B cell (primary cell): ENCODE measurements around the gene PIP4K2A. TPM values are rescaled to one million over a fixed set of nuclear protein-coding genes. Genes with fewer than 3 reads are reported as not detected.

ENCODE experiments used
- ATAC-seq: fragments of 200-7000 bp; cut with Tn5 transposase; one replicate; pipeline ENCODE4 v1.10.0; 2021; ENCODE audit warnings: low read depth, mild to moderate bottlenecking, moderate number of reproducible peaks, moderate library complexity
- CTCF ChIA-PET: fragments of 350-600 bp; sonication (Branson Sonifier 250); formaldehyde crosslinking; loops from one replicate; lab custom pipeline; 2021; ENCODE audit warnings: antibody characterized with exemption, inconsistent platforms; lab: Charles Lee
- POLR2A ChIA-PET: fragments of 350-600 bp; sonication (Branson Sonifier 250); formaldehyde crosslinking; loops from one replicate; lab custom pipeline; 2021; ENCODE audit warnings: antibody characterized with exemption; lab: Charles Lee
- DNase-seq: peaks from one replicate; pipeline ENCODE4 v3.0.0; 2013
- H2AFZ ChIP-seq: 2 replicates; pipeline ENCODE4 v1.6.1; 2012; ENCODE audit warnings: mild to moderate bottlenecking, low read depth, low read length; ENCODE audit not compliant: insufficient read depth, poor library complexity, severe bottlenecking
- H3K27ac ChIP-seq, 2 donors: 1 replicate in 1 of 2; 2 replicates in 1 of 2; pipeline ENCODE4 v1.5.1; 2012 to 2013; ENCODE audit warnings: low read length in 2 of 2, mild to moderate bottlenecking in 2 of 2, moderate library complexity in 1 of 2
- H3K27me3 ChIP-seq, 4 experiments: fragments of 200-600 bp in 1 of 4; sonication (generic) in 1 of 4; replicated peaks in 1 of 4; 1 replicate in 2 of 4; 2 replicates in 2 of 4; pipeline versions ENCODE4 v1.6.1 to v1.7.0; 2013 to 2016; ENCODE audit warnings: low read length in 3 of 4, mild to moderate bottlenecking in 2 of 4, mixed read lengths in 1 of 4, moderate library complexity in 1 of 4; ENCODE audit not compliant: insufficient read depth in 4 of 4, control insufficient read depth in 3 of 4; ENCODE audit errors: control extremely low read depth in 1 of 4
- H3K36me3 ChIP-seq, 2 experiments: replicated peaks in 1 of 2; 1 replicate in 1 of 2; 2 replicates in 1 of 2; pipeline versions ENCODE4 v1.6.1 to v1.7.1; 2013; ENCODE audit warnings: low read length in 1 of 2; ENCODE audit not compliant: insufficient read depth in 2 of 2, control insufficient read depth in 1 of 2; ENCODE audit errors: control extremely low read depth in 1 of 2, extremely low read depth in 1 of 2
- H3K4me1 ChIP-seq, 2 donors: fragments of 200-600 bp in 1 of 2; sonication (generic) in 1 of 2; 1 replicate in 1 of 2; 2 replicates in 1 of 2; pipeline versions ENCODE4 v1.5.1 to v1.6.1; 2013 to 2017; ENCODE audit warnings: low read length in 2 of 2; ENCODE audit not compliant: control insufficient read depth in 2 of 2, insufficient read depth in 2 of 2
- H3K4me2 ChIP-seq: replicated peaks from 2 replicates; pipeline ENCODE3; 2012; ENCODE audit warnings: mild to moderate bottlenecking, low read depth, low read length; ENCODE audit not compliant: poor library complexity, severe bottlenecking
- H3K4me3 ChIP-seq, 5 experiments: fragments of 200-600 bp in 1 of 5; sonication (generic) in 1 of 5; 1 replicate in 3 of 5; 2 replicates in 2 of 5; pipeline versions ENCODE4 v1.5.1 to v1.7.0; 2011 to 2016; ENCODE audit warnings: low read length in 4 of 5, mild to moderate bottlenecking in 4 of 5, low read depth in 2 of 5, control low read depth in 1 of 5, moderate library complexity in 1 of 5; ENCODE audit not compliant: insufficient read depth in 1 of 5; ENCODE audit errors: control extremely low read depth in 1 of 5, extremely low read depth in 1 of 5
- H3K79me2 ChIP-seq: fragments of 200-600 bp; sonication (generic); one replicate; pipeline ENCODE4 v1.6.0; 2016; ENCODE audit warnings: low read length; ENCODE audit not compliant: control insufficient read depth, insufficient read depth
- H3K9ac ChIP-seq: fragments of 200-600 bp; sonication (generic); 2 replicates; pipeline ENCODE4 v1.6.1; 2017; ENCODE audit warnings: mild to moderate bottlenecking, low read length, moderate library complexity
- H3K9me3 ChIP-seq, 3 donors: one replicate each; pipeline versions ENCODE4 v1.6.1 to v1.7.1; 2013; ENCODE audit warnings: low read length in 2 of 3; ENCODE audit not compliant: control insufficient read depth in 2 of 3, insufficient read depth in 1 of 3; ENCODE audit errors: control extremely low read depth in 1 of 3
- H4K20me1 ChIP-seq: 2 replicates; pipeline ENCODE4 v1.6.0; 2012; ENCODE audit warnings: mild to moderate bottlenecking, low read length; ENCODE audit not compliant: insufficient read depth, control insufficient read depth, poor library complexity, severe bottlenecking
- H3K27ac Mint-ChIP-seq: one replicate; pipeline ENCODE4 v1.8.0; 2021; ENCODE audit warnings: mixed read lengths
- H3K27me3 Mint-ChIP-seq: one replicate; pipeline ENCODE4 v1.8.0; 2021; ENCODE audit warnings: mixed read lengths
- H3K4me1 Mint-ChIP-seq: one replicate; pipeline ENCODE4 v1.8.0; 2021; ENCODE audit warnings: mixed read lengths
- H3K4me3 Mint-ChIP-seq: one replicate; pipeline ENCODE4 v1.8.0; 2021; ENCODE audit warnings: mixed read lengths
- H3K9me3 Mint-ChIP-seq: one replicate; pipeline ENCODE4 v1.8.0; 2022; ENCODE audit warnings: mixed read lengths; ENCODE audit not compliant: insufficient read depth
- EZH2 ChIP-seq: IDR thresholded peaks from 2 replicates; pipeline ENCODE4 v1.6.1; 2012; ENCODE audit warnings: borderline replicate concordance, low read depth, mild to moderate bottlenecking, moderate library complexity, low read length; ENCODE audit not compliant: insufficient read depth, poor library complexity, severe bottlenecking
- WGBS: methylation state at CpG from one replicate; pipeline ENCODE4 v1.1.5; 2013; ENCODE audit warnings: missing lambda C conversion rate; ENCODE audit not compliant: insufficient coverage; 5-methylcytosine and 5-hydroxymethylcytosine counted together
- intact Hi-C: fragments of 100-400 bp; cut with micrococcal nuclease; formaldehyde crosslinking; loops from one replicate; pipeline ENCODE4 v1.10.0; 2022
- polyA plus RNA-seq: library from polyadenylated mRNA; depleted of rRNA; stranded (reverse); fragments of >200 nt; gene quantifications from 2 replicates; pipeline ENCODE4 v1.2.3, GENCODE V29; 2012
- total RNA-seq, 2 donors: library from RNA; stranded (reverse); fragments of 120-200 nt in 1 of 2; gene quantifications; 1 replicate in 1 of 2; 2 replicates in 1 of 2; pipeline versions ENCODE4 v1.2.3 to v1.2.4, GENCODE V29; 2013 to 2022
- TF ChIP-seq, protein P1 (sequence below): fragments of 200-600 bp; IDR thresholded peaks from one replicate; pipeline ENCODE4 v1.8.0; 2022; ENCODE audit warnings: antibody characterized with exemption, mild to moderate bottlenecking

PIP4K2A gene
- total and polyA plus RNA-seq, 2 donors (not counting 1 experiment from before 2014, with no cell fraction given): 21.8 to 103 TPM

DNA sequence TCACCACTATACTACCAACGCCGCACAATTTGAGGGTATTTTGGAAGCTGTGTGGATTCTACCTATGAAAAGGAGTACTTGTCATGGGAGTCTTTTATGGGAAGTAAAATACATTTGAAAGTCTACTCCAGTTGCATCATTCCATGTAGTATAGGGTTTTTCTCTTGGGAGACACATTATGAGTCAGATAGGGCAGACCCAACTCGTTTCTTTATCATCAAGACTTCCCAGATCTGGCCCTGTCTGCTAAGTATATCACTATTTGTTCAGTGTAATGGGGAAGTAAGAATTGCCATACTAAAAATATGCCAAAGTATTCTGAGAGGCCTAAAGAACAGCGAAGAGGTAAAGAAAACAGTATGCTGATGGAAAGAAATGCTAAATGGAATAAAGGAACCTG is 224.9 kb downstream of the PIP4K2A start:
- DNase-seq: no peak
- ATAC-seq: no peak
- H3K9me3 Mint-ChIP-seq: no peaks in the 10 kb centered on the region

DNA sequence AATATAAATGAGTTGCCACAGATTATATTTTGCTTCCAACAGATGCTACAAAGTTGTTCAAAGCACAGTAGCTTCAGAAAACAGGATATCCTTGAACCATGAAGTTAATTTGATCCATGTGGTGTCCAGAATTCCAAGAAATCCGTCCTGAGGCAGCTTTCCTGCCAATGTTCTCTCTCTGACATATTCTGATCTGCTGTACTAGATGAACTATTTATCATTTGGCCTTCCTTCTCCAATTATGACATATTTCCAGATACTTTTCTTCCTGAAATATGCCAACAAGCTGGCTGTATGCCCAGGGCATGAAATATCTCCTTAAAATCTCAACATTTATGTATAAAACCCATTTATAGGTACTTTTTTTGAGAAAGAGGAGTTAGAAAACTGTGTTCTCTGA is 227.9 kb downstream of the PIP4K2A start:
- no peaks in the 10 kb centered on the region for H3K27me3 Mint-ChIP-seq
- 80% methylated on average over 1 of the region's 1 CpG for WGBS
- Histone ChIP-seq H4K20me1 (no peaks in the 10 kb centered on the region), H3K4me3 (no peak overlapping the region), H3K4me1 (peaks cover 3 to 5% of the 10 kb centered on the region in 2 donors), H3K27ac (no peak overlapping the region), H3K36me3 (no peaks in the 10 kb centered on the region), H2AFZ (no peak overlapping the region), H3K27me3 (no peaks in the 10 kb centered on the region), H3K79me2 (no peaks in the 10 kb centered on the region), H3K4me2 (no peak overlapping the region), H3K9me3 (no peaks in the 10 kb centered on the region), H3K9ac (no peak overlapping the region)
- no peak overlapping the region for H3K27ac Mint-ChIP-seq
- ChIA-PET POLR2A (no interaction called here), CTCF (interaction anchor here (0.9 kb wide), 1 partner anchor 13 kb away, joined by 4 read pairs; no protein-coding TSS in a partner anchor)
- peaks cover 18% of the 10 kb centered on the region for H3K4me1 Mint-ChIP-seq
- intact Hi-C loops: no loop called here
- H3K9me3 Mint-ChIP-seq: no peaks in the 10 kb centered on the region
- H3K4me3 Mint-ChIP-seq: no peak overlapping the region
- DNase-seq (no peak), ATAC-seq (no peak)
- no peak for TF ChIP-seq EZH2
- TF ChIP-seq, protein P1, sequence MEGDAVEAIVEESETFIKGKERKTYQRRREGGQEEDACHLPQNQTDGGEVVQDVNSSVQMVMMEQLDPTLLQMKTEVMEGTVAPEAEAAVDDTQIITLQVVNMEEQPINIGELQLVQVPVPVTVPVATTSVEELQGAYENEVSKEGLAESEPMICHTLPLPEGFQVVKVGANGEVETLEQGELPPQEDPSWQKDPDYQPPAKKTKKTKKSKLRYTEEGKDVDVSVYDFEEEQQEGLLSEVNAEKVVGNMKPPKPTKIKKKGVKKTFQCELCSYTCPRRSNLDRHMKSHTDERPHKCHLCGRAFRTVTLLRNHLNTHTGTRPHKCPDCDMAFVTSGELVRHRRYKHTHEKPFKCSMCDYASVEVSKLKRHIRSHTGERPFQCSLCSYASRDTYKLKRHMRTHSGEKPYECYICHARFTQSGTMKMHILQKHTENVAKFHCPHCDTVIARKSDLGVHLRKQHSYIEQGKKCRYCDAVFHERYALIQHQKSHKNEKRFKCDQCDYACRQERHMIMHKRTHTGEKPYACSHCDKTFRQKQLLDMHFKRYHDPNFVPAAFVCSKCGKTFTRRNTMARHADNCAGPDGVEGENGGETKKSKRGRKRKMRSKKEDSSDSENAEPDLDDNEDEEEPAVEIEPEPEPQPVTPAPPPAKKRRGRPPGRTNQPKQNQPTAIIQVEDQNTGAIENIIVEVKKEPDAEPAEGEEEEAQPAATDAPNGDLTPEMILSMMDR: no peak

More for the DNA sequence above, 224.9 kb downstream of the PIP4K2A start:
- Mint-ChIP-seq H3K4me1 (peaks cover 16% of the 10 kb centered on the region), H3K27ac (no peak overlapping the region), H3K4me3 (no peak overlapping the region), H3K27me3 (no peaks in the 10 kb centered on the region)
- TF ChIP-seq, protein P1: no peak
- TF ChIP-seq EZH2: no peak
- intact Hi-C loops: no loop called here
- CTCF ChIA-PET: no interaction called here
- Histone ChIP-seq H3K27ac (no peak overlapping the region), H3K79me2 (no peaks in the 10 kb centered on the region), H2AFZ (no peak overlapping the region), H3K9me3 (no peaks in the 10 kb centered on the region), H3K4me2 (no peak overlapping the region), H3K36me3 (no peaks in the 10 kb centered on the region), H3K4me1 (peaks cover 11 to 15% of the 10 kb centered on the region in 2 donors), H3K9ac (no peak overlapping the region), H3K27me3 (no peaks in the 10 kb centered on the region), H4K20me1 (no peaks in the 10 kb centered on the region), H3K4me3 (no peak overlapping the region)
- WGBS: 67% methylated on average over 1 of the region's 4 CpGs
- POLR2A ChIA-PET: no interaction called here

Other genes with a start within 250 kb of the PIP4K2A start
- gene ARMC3, start 213.5 kb upstream of the PIP4K2A start, total RNA-seq: not detected in 2 replicates
- gene ARMC3, start 213.5 kb upstream of the PIP4K2A start, polyA plus RNA-seq: not detected in 2 replicates